Nephron (organoid): ENCODE data around the gene DMRT1.

Experiments used
- H3K27ac Mint-ChIP-seq, 3 experiments: 2 replicates each; pipeline ENCODE4 v1.8.0; 2020; ENCODE audit warnings: mixed read lengths in 3 of 3, mild to moderate bottlenecking in 2 of 3, moderate library complexity in 1 of 3
- H3K27me3 Mint-ChIP-seq: 2 replicates; pipeline ENCODE4 v1.8.0; 2021; ENCODE audit warnings: low read depth, mild to moderate bottlenecking, moderate library complexity, mixed read lengths
- H3K36me3 Mint-ChIP-seq: 2 replicates; pipeline ENCODE4 v1.8.0; 2020; ENCODE audit warnings: low read depth, mixed read lengths
- H3K4me1 Mint-ChIP-seq: 2 replicates; pipeline ENCODE4 v1.8.0; 2020; ENCODE audit warnings: mixed read lengths
- H3K4me3 Mint-ChIP-seq, 3 experiments: 2 replicates each; pipeline ENCODE4 v1.8.0; 2020; ENCODE audit warnings: mild to moderate bottlenecking in 3 of 3, mixed read lengths in 3 of 3, moderate library complexity in 2 of 3
- H3K9me3 Mint-ChIP-seq: 2 replicates; pipeline ENCODE4 v1.8.0; 2020; ENCODE audit warnings: mixed read lengths
- CTCF ChIP-seq, 3 experiments: fragments of 200-600 bp; sonication (generic); IDR thresholded peaks; one replicate each; pipeline ENCODE4 v1.5.0; 2021; ENCODE audit warnings: antibody characterized with exemption in 3 of 3; ENCODE audit not compliant: unreplicated experiment in 3 of 3

DMRT1 gene

DNA sequence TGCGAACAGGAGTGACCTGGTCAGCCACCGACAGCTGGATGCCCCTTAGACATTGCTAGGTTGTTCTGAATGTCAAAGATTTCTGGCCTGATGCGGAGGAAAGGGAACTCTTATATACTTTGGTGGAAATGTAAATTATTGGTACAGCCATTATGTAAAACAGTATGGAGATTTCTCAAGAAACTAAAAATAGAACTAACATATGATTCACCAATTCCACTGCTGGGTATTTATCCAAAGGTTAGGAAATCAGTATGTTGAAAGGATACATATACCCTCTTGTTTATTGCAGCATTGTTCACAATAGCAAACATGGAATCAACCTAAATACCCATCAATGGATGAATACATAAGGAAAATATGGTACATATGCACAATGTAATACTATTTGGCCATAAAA, 166.7 kb downstream of the DMRT1 start:
- no peak for TF ChIP-seq CTCF (IDR thresholded peaks at IDR 0.05; ENCODE audit: unreplicated experiment in 3 of 3)
- peaks cover 30% of the 10 kb centered on the region for H3K27me3 Mint-ChIP-seq
- H3K36me3 Mint-ChIP-seq: no peaks in the 10 kb centered on the region
- no peak overlapping the region for H3K4me3 Mint-ChIP-seq
- no peaks in the 10 kb centered on the region for H3K9me3 Mint-ChIP-seq
- no peak overlapping the region for H3K27ac Mint-ChIP-seq
- peaks cover 9% of the 10 kb centered on the region for H3K4me1 Mint-ChIP-seq

DNA sequence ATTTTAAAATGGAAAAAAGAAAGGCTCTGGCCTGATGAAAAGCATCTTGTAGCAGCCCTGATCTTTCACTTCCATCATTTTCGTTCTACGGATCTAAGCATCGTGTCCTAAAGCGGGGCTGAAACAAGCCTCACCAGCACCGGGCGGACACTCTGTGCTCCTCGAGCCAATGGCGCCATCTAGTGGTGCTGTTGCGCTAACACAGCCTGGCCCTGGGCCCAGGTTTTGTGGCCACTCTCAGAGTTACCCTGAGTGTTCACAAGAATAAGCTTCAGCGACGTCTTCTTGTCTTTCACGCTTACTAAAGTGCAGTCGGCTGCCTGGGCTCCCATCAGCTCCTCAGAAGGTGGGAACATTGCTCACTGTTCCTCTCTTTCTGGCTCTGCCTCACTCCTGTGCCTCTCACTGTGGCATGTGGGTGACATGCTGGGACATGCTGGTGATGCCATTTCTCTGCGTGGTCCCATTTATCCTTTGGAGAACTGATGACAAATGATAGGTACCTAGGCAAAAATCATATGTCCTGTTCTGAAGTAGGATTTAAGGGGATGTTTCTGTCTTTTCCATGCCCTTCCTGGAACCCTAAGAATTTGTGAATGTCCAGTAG, 167.7 kb downstream of the DMRT1 start:
- peak; percentile 96 to 99 (median 99) for TF ChIP-seq CTCF (IDR thresholded peaks at IDR 0.05; ENCODE audit: unreplicated experiment in 3 of 3)
- Mint-ChIP-seq H3K27me3 (peaks cover 30% of the 10 kb centered on the region), H3K27ac (no peak overlapping the region), H3K36me3 (no peaks in the 10 kb centered on the region), H3K9me3 (no peaks in the 10 kb centered on the region), H3K4me1 (peaks cover 14% of the 10 kb centered on the region), H3K4me3 (no peak overlapping the region)

- H3K36me3 Mint-ChIP-seq: no peaks in the 10 kb centered on the region
- TF ChIP-seq CTCF (IDR thresholded peaks at IDR 0.05; ENCODE audit: unreplicated experiment in 3 of 3): no peak
- H3K27me3 Mint-ChIP-seq: peaks cover 22% of the 10 kb centered on the region
- no peak overlapping the region for H3K4me3 Mint-ChIP-seq
- no peaks in the 10 kb centered on the region for H3K9me3 Mint-ChIP-seq
- H3K27ac Mint-ChIP-seq: no peak overlapping the region
- peaks cover 7% of the 10 kb centered on the region for H3K4me1 Mint-ChIP-seq
These were observed 171.5 kb downstream of the DMRT1 start for GRCh38 chr9:1013021-1013420.

DNA sequence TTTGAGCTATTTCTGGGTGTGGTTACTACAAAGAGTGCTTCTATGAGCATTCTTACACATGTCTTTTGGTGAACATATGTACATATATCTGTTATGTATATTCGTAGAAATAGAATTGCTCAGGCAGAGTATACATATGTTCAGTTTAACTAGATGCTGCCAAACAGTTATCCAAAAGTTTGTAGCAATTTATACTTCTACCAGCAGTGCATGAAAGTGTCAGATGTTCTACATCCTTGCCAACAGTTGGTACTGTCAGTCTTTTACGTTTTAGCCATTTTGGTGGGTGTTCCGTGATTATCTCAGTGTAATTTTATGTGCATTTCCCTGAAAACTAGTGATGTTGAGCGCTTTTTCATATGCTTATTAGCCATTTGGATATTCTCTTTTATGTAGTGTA, 172.7 kb downstream of the DMRT1 start:
- Mint-ChIP-seq H3K4me3 (no peak overlapping the region), H3K36me3 (no peaks in the 10 kb centered on the region), H3K9me3 (no peaks in the 10 kb centered on the region), H3K4me1 (peaks cover 7% of the 10 kb centered on the region), H3K27ac (peak overlapping the region in 2 of 3 experiments; percentile 22 to 45), H3K27me3 (peaks cover 10% of the 10 kb centered on the region)
- TF ChIP-seq CTCF (IDR thresholded peaks at IDR 0.05; ENCODE audit: unreplicated experiment in 3 of 3): no peak

GRCh38 chr9:1014640-1015039, 173.1 kb downstream of the DMRT1 start:
- Mint-ChIP-seq H3K27me3 (peaks cover 10% of the 10 kb centered on the region), H3K27ac (peak overlapping the region in 2 of 3 experiments; percentile 22 to 45), H3K4me1 (peaks cover 7% of the 10 kb centered on the region), H3K9me3 (no peaks in the 10 kb centered on the region), H3K4me3 (no peak overlapping the region), H3K36me3 (no peaks in the 10 kb centered on the region)
- no peak for TF ChIP-seq CTCF (IDR thresholded peaks at IDR 0.05; ENCODE audit: unreplicated experiment in 3 of 3)

GRCh38 chr9:1018121-1018520, 176.6 kb downstream of the DMRT1 start:
- H3K9me3 Mint-ChIP-seq: peaks cover 5% of the 10 kb centered on the region
- no peak overlapping the region for H3K4me3 Mint-ChIP-seq
- peaks cover 9% of the 10 kb centered on the region for H3K27me3 Mint-ChIP-seq
- no peak overlapping the region for H3K27ac Mint-ChIP-seq
- peak; percentile 39 to 51 (median 42) for TF ChIP-seq CTCF (IDR thresholded peaks at IDR 0.05; ENCODE audit: unreplicated experiment in 3 of 3)
- H3K4me1 Mint-ChIP-seq: peaks cover 7% of the 10 kb centered on the region
- no peaks in the 10 kb centered on the region for H3K36me3 Mint-ChIP-seq
